ENCODE measurements around the gene MAP2K6. TPM values are rescaled to one million over a fixed set of nuclear protein-coding genes. Genes with fewer than 3 reads are reported as not detected.

MAP2K6 gene
- total RNA-seq (12.0 and 13.2 TPM in 2 replicates), polyA plus RNA-seq (3.3 and 5.8 TPM in 2 replicates)

- Histone ChIP-seq H4K20me1 (ENCODE audit: insufficient read depth, poor library complexity, severe bottlenecking) (no peaks in the 10 kb centered on the region), H3K9me3 (ENCODE audit: low read depth) (no peaks in the 10 kb centered on the region), H3K79me2 (peaks cover 34% of the 10 kb centered on the region), H3K4me3 (peak within 1 kb of the TSS; percentile 46), H3K4me1 (ENCODE audit: insufficient read depth) (peaks cover 10% of the 10 kb centered on the region), H3K27me3 (no peaks in the 10 kb centered on the region), H2AFZ (peak within 1 kb of the TSS; percentile 60), H3K4me2 (peak within 1 kb of the TSS; percentile 82), H3K27ac (peak within 1 kb of the TSS; percentile 1), H3K9me2 (replicated peaks; ENCODE audit: insufficient read depth) (no peaks in the 10 kb centered on the region), H3K36me3 (replicated peaks; ENCODE audit: insufficient read depth, low read depth) (no peaks in the 10 kb centered on the region)
- peak; percentile 76 for DNase-seq (ENCODE audit: low spot score)
- WGBS (ENCODE audit: low lambda C conversion rate, missing lambda C conversion rate): 3% methylated on average over 27 of the region's 27 CpGs
- TF ChIP-seq EZH2phosphoT487 (IDR thresholded peaks at IDR 0.05; ENCODE audit: low read depth, severe bottlenecking, unreplicated experiment) (no peak), EZH2 (IDR thresholded peaks at IDR 0.05; ENCODE audit: borderline replicate concordance) (no peak), CTCF (IDR thresholded peaks at IDR 0.05; ENCODE audit: poor library complexity) (no peak)
These were observed at the start of gene MAP2K6 for GRCh38 chr17:69414408-69415274. Gene MAP2K6 (plus strand): TSS chr17:69414697. CDS start chr17:69414985, 288 bp downstream.

GRCh38 chr17:69367298-69367697, 47.2 kb upstream of the MAP2K6 start:
- no peak overlapping the region for H2AFZ ChIP-seq
- H3K27ac ChIP-seq: no peak overlapping the region
- H4K20me1 ChIP-seq (ENCODE audit: insufficient read depth, poor library complexity, severe bottlenecking): no peaks in the 10 kb centered on the region
- 72% methylated on average over 3 of the region's 3 CpGs for WGBS (ENCODE audit: low lambda C conversion rate, missing lambda C conversion rate)
- no peak for DNase-seq (ENCODE audit: low spot score)
- H3K9me3 ChIP-seq (ENCODE audit: low read depth): no peaks in the 10 kb centered on the region
- H3K79me2 ChIP-seq: no peaks in the 10 kb centered on the region
- no peaks in the 10 kb centered on the region for H3K36me3 ChIP-seq (replicated peaks; ENCODE audit: insufficient read depth, low read depth)
- no peaks in the 10 kb centered on the region for H3K27me3 ChIP-seq
- H3K9me2 ChIP-seq (replicated peaks; ENCODE audit: insufficient read depth): no peaks in the 10 kb centered on the region
- H3K4me3 ChIP-seq: no peak overlapping the region
- no peak overlapping the region for H3K4me2 ChIP-seq
- TF ChIP-seq EZH2 (IDR thresholded peaks at IDR 0.05; ENCODE audit: borderline replicate concordance) (no peak), EZH2phosphoT487 (IDR thresholded peaks at IDR 0.05; ENCODE audit: low read depth, severe bottlenecking, unreplicated experiment) (no peak), CTCF (IDR thresholded peaks at IDR 0.05; ENCODE audit: poor library complexity) (no peak)
- H3K4me1 ChIP-seq (ENCODE audit: insufficient read depth): no peaks in the 10 kb centered on the region

GRCh38 chr17:69373069-69373468, 41.4 kb upstream of the MAP2K6 start:
- DNase-seq (ENCODE audit: low spot score): no peak
- Histone ChIP-seq H3K9me3 (ENCODE audit: low read depth) (no peaks in the 10 kb centered on the region), H3K79me2 (no peaks in the 10 kb centered on the region), H2AFZ (no peak overlapping the region), H3K27me3 (no peaks in the 10 kb centered on the region), H4K20me1 (ENCODE audit: insufficient read depth, poor library complexity, severe bottlenecking) (no peaks in the 10 kb centered on the region), H3K4me3 (no peak overlapping the region), H3K27ac (no peak overlapping the region), H3K9me2 (replicated peaks; ENCODE audit: insufficient read depth) (no peaks in the 10 kb centered on the region), H3K4me2 (no peak overlapping the region), H3K4me1 (ENCODE audit: insufficient read depth) (no peaks in the 10 kb centered on the region), H3K36me3 (replicated peaks; ENCODE audit: insufficient read depth, low read depth) (no peaks in the 10 kb centered on the region)
- WGBS (ENCODE audit: low lambda C conversion rate, missing lambda C conversion rate): 74% methylated on average over 2 of the region's 2 CpGs
- TF ChIP-seq CTCF (IDR thresholded peaks at IDR 0.05; ENCODE audit: poor library complexity) (no peak), EZH2 (IDR thresholded peaks at IDR 0.05; ENCODE audit: borderline replicate concordance) (no peak), EZH2phosphoT487 (IDR thresholded peaks at IDR 0.05; ENCODE audit: low read depth, severe bottlenecking, unreplicated experiment) (no peak)

All from hepatocyte (in vitro differentiated cells).